ENCODE measurements around the gene ADGRD1.

Gene ADGRD1

GRCh38 chr12:131012279-131013069 lies 58.8 kb downstream of the ADGRD1 start:
- TF ChIP-seq EZH2 (IDR thresholded peaks at IDR 0.05; ENCODE audit: borderline replicate concordance, low read depth, low read length, severe bottlenecking): no peak
- TF ChIP-seq, protein P1, sequence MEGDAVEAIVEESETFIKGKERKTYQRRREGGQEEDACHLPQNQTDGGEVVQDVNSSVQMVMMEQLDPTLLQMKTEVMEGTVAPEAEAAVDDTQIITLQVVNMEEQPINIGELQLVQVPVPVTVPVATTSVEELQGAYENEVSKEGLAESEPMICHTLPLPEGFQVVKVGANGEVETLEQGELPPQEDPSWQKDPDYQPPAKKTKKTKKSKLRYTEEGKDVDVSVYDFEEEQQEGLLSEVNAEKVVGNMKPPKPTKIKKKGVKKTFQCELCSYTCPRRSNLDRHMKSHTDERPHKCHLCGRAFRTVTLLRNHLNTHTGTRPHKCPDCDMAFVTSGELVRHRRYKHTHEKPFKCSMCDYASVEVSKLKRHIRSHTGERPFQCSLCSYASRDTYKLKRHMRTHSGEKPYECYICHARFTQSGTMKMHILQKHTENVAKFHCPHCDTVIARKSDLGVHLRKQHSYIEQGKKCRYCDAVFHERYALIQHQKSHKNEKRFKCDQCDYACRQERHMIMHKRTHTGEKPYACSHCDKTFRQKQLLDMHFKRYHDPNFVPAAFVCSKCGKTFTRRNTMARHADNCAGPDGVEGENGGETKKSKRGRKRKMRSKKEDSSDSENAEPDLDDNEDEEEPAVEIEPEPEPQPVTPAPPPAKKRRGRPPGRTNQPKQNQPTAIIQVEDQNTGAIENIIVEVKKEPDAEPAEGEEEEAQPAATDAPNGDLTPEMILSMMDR (IDR thresholded peaks at IDR 0.05; ENCODE audit: borderline replicate concordance, extremely low read depth, low read length, poor library complexity, severe bottlenecking): no peak
- no peaks in the 10 kb centered on the region for H3K79me2 ChIP-seq (ENCODE audit: insufficient read depth, low read length)
- no peak overlapping the region for H3K4me3 ChIP-seq (ENCODE audit: low read depth in 1 of 2, low read length in 2 of 2)
- no peaks in the 10 kb centered on the region for H3K9me3 ChIP-seq (ENCODE audit: insufficient read depth, low read length, severe bottlenecking)
- no peak overlapping the region for H3K27ac ChIP-seq (ENCODE audit: low read length)
- H3K9ac ChIP-seq (ENCODE audit: low read depth, low read length): no peak overlapping the region
- no peak overlapping the region for H3K4me2 ChIP-seq (ENCODE audit: insufficient read depth, low read length)
- H3K36me3 ChIP-seq (ENCODE audit: insufficient read depth, low read length): no peaks in the 10 kb centered on the region
- no peaks in the 10 kb centered on the region for H3K27me3 ChIP-seq (ENCODE audit: insufficient read depth, low read length, poor library complexity)
- no peak for ATAC-seq (ENCODE audit: insufficient read depth, low read depth)
- H3K4me1 ChIP-seq (ENCODE audit: insufficient read depth, low read length): no peaks in the 10 kb centered on the region
- no peak overlapping the region for H2AFZ ChIP-seq (ENCODE audit: low read depth, low read length)
- H4K20me1 ChIP-seq (ENCODE audit: insufficient read depth, low read length): no peaks in the 10 kb centered on the region
- no peak for DNase-seq

DNA sequence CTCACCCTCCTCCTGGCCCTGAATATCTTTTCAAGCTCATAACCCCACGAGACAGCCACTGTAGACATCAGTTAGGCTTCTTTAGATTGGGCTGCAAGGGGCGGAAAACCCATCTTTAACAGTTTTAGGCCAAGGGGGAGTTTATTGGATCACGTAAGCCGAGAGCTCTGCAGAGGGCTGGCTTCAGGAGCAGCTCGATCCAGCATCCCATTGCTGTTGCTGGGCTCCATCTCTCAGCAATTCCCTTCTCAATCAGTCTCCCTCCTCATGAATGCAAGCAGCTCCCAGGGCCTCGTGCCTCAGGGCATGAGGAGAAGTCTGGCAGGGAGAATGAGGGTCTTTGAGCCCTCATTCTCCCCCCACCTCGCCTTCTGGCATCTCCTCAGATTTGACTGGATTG lies 59.4 kb downstream of the ADGRD1 start:
- H4K20me1 ChIP-seq (ENCODE audit: insufficient read depth, low read length): no peaks in the 10 kb centered on the region
- H3K9ac ChIP-seq (ENCODE audit: low read depth, low read length): no peak overlapping the region
- no peak for ATAC-seq (ENCODE audit: insufficient read depth, low read depth)
- no peaks in the 10 kb centered on the region for H3K79me2 ChIP-seq (ENCODE audit: insufficient read depth, low read length)
- no peaks in the 10 kb centered on the region for H3K36me3 ChIP-seq (ENCODE audit: insufficient read depth, low read length)
- H3K27ac ChIP-seq (ENCODE audit: low read length): no peak overlapping the region
- H3K4me3 ChIP-seq (ENCODE audit: low read depth in 1 of 2, low read length in 2 of 2): no peak overlapping the region
- H3K9me3 ChIP-seq (ENCODE audit: insufficient read depth, low read length, severe bottlenecking): no peaks in the 10 kb centered on the region
- no peak overlapping the region for H3K4me2 ChIP-seq (ENCODE audit: insufficient read depth, low read length)
- no peak for TF ChIP-seq EZH2 (IDR thresholded peaks at IDR 0.05; ENCODE audit: borderline replicate concordance, low read depth, low read length, severe bottlenecking)
- TF ChIP-seq, protein P1 (IDR thresholded peaks at IDR 0.05; ENCODE audit: borderline replicate concordance, extremely low read depth, low read length, poor library complexity, severe bottlenecking): no peak
- H3K4me1 ChIP-seq (ENCODE audit: insufficient read depth, low read length): no peaks in the 10 kb centered on the region
- no peak for DNase-seq
- H2AFZ ChIP-seq (ENCODE audit: low read depth, low read length): no peak overlapping the region
- no peaks in the 10 kb centered on the region for H3K27me3 ChIP-seq (ENCODE audit: insufficient read depth, low read length, poor library complexity)

- no peaks in the 10 kb centered on the region for H3K9me3 ChIP-seq (ENCODE audit: insufficient read depth, low read length, severe bottlenecking)
- TF ChIP-seq, protein P1 (IDR thresholded peaks at IDR 0.05; ENCODE audit: borderline replicate concordance, extremely low read depth, low read length, poor library complexity, severe bottlenecking): no peak
- TF ChIP-seq EZH2 (IDR thresholded peaks at IDR 0.05; ENCODE audit: borderline replicate concordance, low read depth, low read length, severe bottlenecking): no peak
- H3K9ac ChIP-seq (ENCODE audit: low read depth, low read length): no peak overlapping the region
- no peak for ATAC-seq (ENCODE audit: insufficient read depth, low read depth)
- H3K27me3 ChIP-seq (ENCODE audit: insufficient read depth, low read length, poor library complexity): no peaks in the 10 kb centered on the region
- H2AFZ ChIP-seq (ENCODE audit: low read depth, low read length): no peak overlapping the region
- no peak for DNase-seq
- no peak overlapping the region for H3K4me3 ChIP-seq (ENCODE audit: low read depth in 1 of 2, low read length in 2 of 2)
- no peaks in the 10 kb centered on the region for H3K4me1 ChIP-seq (ENCODE audit: insufficient read depth, low read length)
- H4K20me1 ChIP-seq (ENCODE audit: insufficient read depth, low read length): no peaks in the 10 kb centered on the region
- no peaks in the 10 kb centered on the region for H3K79me2 ChIP-seq (ENCODE audit: insufficient read depth, low read length)
- no peaks in the 10 kb centered on the region for H3K36me3 ChIP-seq (ENCODE audit: insufficient read depth, low read length)
- no peak overlapping the region for H3K4me2 ChIP-seq (ENCODE audit: insufficient read depth, low read length)
- no peak overlapping the region for H3K27ac ChIP-seq (ENCODE audit: low read length)
Measured at GRCh38 chr12:131014343-131014742, 60.6 kb downstream of the ADGRD1 start.

All from DND-41 (cell line).